ENCODE data around the gene TPM3.

TPM3 gene

GRCh38 chr1:154199563-154199879, 7.6 kb upstream of the TPM3 start:
- DNase-seq: no peak

- DNase-seq: peak in 1 of 2 experiments; percentile 43
Measured at GRCh38 chr1:154198756-154199562, 7.1 kb upstream of the TPM3 start.

- no peak for DNase-seq
Measured at GRCh38 chr1:154193821-154194220, 1.9 kb upstream of the TPM3 start.

GRCh38 chr1:154192476-154192875, 576 bp upstream of the TPM3 start:
- DNase-seq: no peak

DNA sequence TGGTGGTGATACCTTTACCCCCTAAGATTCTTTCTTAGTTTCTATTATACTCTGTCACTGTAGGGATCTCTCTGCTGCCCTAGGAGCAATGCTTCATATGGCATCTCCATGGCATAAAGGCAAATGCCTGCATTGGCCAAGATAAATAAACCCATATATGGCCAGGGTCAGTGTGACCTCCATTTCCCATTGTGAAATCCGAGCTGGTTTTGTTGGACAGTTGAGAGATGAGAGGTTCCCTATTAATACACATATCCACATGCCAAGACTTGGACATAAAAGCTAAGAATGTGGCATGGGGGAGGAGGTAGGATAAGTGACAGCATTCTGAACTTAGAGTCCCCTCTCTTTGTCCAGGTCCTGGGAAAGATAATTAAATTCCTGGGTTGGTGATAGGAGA, 1.4 kb downstream of the TPM3 start:
- DNase-seq: no peak

- DNase-seq: no peak
Measured at GRCh38 chr1:154186852-154187501, 4.9 kb downstream of the TPM3 start.

GRCh38 chr1:154186177-154186576, 5.7 kb downstream of the TPM3 start:
- peak; percentile 36 to 43 for DNase-seq

GRCh38 chr1:154183046-154183915, 8.6 kb downstream of the TPM3 start:
- DNase-seq: peak; percentile 93 to 95

GRCh38 chr1:154182344-154183045, 9.4 kb downstream of the TPM3 start:
- DNase-seq: no peak

DNA sequence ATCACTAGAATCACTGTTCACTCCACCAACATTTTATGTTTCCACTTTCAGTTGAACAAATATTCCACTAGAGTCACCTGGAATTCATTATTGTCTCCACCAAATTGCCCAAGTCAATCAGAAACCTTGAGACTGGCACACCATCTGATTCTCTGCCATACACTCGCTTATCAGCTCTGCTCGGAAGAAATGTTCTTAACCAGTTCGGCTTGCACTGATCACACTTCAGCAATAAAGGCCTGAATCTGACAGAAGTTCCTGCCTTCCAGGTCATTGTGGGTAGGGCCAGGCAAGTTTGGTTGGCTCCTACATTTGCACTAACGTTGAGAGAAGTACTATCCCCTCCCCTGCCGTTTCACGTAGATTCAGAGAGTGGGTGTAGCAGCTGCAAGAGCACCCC, 10.0 kb downstream of the TPM3 start:
- DNase-seq: no peak

DNA sequence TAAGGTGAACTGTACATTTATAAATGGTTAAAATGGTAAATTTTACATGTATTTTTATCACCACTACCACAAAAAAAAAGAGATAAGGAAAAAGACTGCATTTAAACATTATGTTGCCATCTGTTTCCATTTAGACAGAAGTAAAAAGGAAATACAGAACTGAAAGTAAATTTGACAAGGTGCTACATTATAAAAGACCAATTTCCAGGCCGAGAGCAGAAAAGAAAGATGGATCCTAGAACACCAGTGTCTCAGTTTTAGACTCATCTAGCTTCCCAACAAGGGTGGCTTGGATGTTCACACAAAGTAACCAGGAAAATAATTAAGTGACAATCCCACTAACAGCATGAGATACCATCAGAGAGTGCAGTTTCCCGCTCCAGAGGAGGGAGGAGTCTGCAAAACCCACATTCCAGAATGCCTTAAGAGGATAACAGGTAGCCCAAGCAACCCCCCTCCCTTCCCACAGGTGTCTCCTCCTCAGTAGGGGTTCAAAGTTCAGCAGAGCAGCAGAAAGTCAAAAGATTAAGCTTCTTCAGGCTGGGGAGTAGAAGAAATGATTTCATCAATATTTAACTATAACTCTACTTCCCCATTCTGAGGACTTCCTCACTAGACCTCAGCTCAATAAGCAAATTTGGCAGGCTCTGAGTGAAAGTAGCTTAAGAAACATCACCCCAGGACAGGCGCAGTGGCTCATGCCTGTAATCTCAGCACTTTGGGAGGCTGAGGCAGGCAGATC, 11.8 kb downstream of the TPM3 start:
- DNase-seq: no peak

DNA sequence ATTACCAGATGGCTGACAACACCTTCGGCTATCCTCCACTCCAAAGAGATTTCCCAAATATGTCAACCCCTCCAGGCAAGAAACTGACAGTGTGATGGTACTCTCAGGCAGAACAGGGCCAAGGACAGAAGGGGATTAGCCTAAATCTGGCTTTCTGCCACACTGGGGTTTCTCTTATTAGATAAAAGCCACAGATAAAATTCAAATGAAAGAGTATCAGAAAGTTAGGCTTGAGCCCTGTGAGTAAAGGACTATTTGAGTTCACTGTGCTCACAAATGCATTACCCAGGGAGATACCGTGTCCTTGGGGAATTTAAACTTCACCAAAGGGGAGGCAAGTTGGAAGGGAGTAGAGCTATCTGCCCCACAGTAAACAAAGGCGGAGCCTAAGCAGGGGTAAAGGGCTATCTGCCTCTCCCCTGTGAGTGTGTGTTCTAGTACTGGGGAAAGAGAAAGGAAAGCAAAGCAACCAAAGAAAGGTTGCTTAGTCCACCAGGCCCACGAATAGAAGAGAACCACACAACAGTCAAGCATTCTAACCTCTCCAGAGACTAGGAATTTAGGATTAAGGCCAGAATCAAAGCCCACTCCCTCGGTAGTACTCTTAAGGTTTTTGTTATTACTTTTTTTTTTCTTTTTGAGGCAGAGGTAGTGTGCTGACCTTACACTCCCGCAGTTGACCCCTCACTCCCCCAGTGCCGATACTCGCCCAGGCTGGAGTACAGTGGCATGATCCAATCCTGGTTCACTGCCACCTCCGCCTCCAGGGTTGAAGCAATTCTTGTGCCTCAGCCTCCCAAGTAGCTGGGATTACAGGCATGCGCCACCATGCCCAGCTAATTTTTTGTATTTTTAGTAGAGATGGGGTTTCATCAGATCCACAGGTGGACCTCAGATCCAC, 12.7 kb downstream of the TPM3 start:
- no peak for DNase-seq

DNA sequence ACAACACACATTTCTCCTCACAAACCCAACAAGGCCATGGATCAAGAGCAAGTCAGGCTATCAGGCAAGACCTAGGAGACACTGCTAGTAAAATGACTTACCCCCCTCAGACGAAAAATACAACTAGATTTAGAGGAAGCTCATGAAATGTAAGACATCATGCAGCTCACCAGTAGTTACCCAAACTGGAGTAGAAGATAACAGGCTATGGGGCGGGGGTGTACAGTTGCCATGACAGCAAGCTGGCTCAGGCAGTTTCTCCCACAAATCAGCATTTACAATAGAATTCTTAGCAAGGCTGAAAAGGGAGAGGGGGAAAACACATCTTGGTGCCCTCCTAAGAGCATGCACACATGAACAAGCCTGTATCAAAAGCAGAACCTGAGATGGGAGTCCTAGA, 13.9 kb downstream of the TPM3 start:
- DNase-seq: no peak

DNA sequence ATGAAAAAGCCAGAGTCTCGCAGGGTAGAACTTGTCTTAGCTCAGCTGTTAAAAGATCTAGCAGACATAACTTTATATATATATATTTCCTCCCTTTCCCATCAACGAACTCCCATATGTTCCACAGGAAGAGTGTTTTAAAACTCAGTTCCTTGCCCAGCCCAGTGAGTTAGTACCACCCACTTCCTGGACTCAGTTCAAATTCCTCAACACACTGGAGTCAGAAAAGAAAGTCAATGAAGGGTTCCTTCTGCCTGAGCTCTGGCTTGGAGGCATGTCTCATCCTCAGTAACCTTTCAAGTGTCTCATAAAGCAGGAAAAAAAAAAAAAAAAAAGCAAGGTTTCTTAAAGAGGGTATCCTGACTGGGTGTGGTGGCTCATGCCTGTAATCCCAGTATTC, 15.6 kb downstream of the TPM3 start:
- DNase-seq: no peak

GRCh38 chr1:154174654-154175053, 17.2 kb downstream of the TPM3 start:
- no peak for DNase-seq

DNA sequence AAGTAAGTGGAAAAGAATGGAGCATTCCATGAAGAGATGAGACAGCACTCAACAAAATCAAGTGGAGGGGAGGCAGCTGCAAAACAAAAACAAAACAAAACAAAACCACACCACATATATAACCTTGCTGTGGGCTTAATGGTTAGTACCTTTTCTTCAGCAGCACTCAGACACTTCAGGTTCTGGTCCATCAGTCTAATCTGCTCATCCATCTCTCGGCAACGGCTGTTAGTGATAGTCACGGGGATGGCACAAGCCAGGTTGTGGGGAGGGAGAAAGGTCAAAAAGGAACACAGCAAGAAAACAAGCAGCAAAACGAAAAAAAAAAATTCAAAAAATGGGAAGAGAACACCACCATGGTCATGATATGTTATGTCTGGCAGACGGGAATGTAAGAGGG, 20.0 kb downstream of the TPM3 start:
- no peak for DNase-seq

DNA sequence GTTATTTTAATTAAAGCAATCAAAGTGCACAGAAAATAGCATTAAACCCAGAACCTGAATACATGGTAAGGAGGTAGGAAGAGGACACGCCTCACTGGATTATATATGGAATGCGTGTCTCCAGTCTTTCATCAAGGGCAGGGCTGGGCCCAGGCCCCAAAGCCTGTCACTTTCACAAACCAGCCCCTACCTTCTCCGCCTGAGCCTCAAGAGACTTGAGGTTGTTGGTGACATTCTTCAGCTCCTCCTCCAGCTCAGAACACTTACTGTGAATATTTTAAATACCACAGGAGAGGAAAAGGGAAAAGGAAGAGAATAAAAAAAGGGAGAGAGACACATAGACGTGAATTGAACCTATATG, 20.7 kb downstream of the TPM3 start:
- no peak for DNase-seq

DNA sequence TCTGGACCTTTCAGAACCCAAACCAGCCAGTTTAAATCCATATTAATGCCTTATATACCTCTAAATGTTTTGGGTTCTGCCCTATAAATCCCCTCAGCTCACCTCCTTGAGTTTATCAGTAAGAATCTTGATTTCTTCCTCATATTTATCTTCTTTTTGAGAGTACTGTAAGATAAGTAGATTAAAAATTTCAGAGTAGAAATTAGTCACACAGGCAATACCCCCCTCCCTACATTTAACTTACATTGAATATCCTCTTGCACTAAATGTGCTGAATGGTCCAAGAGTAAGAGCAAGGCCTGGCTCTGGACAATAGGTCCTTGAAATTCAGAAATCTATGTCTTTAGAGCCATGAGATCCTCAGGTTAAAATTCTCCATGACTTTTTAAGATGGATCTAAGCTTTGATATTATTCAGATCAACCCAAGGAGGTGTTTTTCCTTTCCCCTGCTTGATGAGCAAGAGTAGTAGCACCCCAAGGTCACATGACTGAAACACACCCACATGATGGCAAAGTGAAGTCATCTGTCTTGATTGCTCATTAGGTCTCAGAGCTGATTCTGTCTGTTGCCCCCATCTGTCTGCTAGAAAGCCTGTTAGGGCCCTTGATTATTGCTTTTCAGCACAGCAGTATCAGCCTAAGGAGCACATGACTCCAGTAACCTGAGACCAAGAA, 21.2 kb downstream of the TPM3 start:
- DNase-seq: no peak

DNA sequence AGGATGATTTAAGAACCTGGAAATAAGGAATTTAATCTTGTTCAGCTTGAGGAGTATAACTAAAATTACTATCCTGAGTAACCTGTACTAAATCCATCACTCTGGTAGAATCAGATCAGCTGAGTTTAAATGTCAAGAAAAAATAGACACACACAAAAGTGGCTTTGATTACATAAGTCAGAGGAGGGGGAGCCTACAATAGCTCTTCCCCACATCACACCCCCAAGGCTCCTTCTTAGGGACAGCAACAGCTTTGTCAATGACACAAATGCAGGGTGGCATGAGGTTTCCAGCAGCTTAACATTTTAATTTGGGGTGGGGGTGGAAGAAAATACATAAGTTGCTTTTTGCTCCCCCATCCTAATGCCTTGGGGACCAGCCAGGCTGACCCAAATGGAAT, 24.4 kb downstream of the TPM3 start:
- no peak for DNase-seq

- no peak for DNase-seq
Measured at GRCh38 chr1:154166207-154166606, 25.7 kb downstream of the TPM3 start.

DNA sequence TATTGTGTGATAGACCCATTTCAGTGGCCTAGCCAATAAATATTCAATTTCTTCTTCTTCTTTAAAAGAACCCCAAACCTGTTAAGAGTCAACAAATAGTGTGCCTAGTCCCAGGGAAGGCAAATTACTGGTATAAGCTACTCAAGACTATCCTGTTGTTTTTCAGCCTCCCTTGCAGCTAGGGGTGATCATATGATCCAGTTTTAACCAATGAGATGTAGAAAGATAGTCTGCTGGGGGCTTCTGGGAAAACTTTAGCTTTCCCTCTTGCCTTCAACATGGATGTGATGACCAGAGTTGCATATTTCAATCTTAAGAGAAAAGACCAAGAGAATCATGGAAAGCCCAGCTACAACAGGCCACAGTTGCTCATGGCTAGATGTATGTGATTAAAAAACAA, 32.3 kb downstream of the TPM3 start:
- DNase-seq: no peak

Measured in NCI-H1930 (cell line).